Activated T-helper 1 cell treated with anti-CD3 and anti-CD28 coated beads, Interleukin-2, amount 50 U/mL, for 16 hours (primary cell): ENCODE data around the gene SPSB3.
"Not testable (repeated sequence)": the region's sequence is repeated elsewhere in the genome, so short reads cannot be mapped to it uniquely, and the experiment has no call there.

ENCODE experiments used
- DNase-seq, 2 donors: peaks; one replicate each; pipeline ENCODE4 v3.0.0-alpha.2; 2020; ENCODE audit warnings: low read depth in 1 of 2, low spot score in 1 of 2

The SPSB3 gene

DNA sequence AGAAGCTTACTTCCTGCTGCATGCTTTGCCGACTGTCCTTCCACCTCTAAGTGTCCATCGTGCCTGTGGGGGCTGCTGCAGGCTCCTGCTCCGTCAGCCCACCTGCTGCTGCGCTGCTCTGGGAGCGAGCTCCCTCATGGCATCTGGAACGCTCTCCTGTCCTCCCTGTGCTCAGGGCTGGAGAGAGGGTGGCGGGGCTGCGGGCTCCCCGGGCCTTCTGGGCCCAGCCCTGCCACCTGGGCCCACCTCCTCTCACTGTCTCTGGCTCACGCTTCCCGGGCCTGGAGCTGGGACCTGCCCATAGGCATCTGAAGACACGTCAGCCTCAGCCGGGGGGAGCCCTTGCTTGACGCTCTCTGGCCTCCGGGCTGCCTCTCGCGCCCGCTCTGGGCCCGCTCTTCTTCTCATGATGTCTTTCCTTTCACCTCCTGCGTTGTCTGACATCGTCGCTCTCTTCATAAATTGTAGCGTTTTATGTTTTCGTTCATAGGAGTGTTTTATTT, 38.0 kb downstream of the SPSB3 start:
- DNase-seq = no peak

GRCh38 chr16:1743376-1744337, 38.7 kb downstream of the SPSB3 start:
- no peak for DNase-seq

DNA sequence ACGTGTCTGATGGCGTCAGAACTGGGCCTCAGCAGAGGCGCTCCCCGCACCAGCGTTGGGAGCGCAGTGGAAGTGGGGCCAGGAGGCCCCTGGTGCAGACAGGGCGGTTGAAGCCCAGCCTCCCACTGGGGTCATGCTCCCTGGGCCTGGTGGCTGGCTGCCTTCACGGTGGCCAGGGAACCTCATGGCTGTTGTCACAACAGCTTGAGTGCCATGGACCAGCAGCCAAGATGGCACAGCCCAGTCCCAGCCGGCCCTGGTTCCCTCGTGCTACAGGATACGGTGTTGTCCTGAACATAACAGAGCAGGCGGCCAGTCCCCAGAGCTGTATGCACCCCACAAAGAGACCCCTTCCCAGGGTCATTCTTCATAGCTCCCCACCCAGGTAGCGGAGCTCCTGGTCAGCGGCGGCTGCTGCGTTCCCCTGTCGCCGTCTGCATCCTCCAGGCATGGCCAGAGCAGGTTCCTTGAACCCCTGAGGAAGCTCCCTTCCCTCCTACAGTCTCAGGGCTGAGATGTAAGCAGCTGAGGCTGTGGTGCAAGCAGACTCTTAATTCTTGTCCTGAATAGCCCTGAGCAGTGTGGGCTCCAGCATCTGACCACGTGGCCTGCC, 40.7 kb downstream of the SPSB3 start:
- DNase-seq = no peak

DNA sequence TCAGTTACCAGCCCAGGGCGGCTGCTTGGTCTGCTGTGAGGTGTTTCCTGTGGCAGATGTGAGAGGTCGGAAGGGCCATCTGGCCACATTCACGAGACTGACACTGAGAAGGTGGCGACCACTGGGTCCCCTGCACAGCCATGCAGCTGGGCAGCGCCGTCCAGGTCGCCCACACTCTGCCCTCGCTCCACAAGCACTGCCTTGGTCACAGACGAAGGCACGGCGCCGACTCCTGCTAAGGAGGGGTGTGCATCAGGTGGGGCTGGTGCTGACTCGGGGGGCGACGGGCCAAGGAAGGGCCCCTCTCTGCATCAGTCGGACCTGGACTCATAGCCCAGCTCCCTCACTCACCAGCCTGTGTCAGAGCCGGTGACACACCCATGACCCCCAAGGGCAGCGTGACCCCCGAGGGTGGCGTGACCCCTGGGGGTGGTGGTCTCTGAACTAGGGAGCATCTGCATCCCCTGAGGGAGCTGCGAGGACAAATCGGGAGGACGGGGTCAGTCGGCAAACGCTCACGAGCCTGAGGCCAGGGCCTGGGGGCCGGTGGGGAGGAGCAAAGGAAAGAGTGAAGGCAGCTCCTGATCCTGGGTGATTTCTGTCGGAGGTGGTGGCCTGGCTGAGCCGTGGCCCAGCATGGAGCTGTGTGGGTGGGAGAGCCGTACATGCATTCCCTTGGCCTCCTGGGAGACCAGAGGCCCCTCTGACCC, 41.4 kb downstream of the SPSB3 start:
- no peak for DNase-seq

DNA sequence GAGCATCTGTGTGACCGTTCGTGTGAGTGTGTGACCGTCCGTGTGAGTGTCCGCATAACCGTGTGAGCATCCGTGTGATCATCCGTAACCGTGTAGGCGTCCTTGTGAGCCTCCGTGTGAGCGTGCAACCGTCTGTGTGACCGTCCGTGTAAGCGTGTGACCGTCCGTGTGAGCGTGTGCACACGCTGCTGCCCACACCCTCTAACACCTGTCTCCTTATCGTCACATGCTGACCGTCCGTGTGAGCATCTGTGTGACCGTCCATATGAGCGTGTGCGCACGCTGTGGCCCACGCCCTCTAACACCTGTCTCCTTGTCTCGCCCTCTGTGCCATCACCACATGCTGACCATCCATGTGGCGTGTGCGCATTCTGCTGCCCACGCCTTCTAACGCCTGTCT, 42.1 kb downstream of the SPSB3 start:
- no peak for DNase-seq

- no peak for DNase-seq
These were observed 47.6 kb downstream of the SPSB3 start for GRCh38 chr16:1734816-1735215.

DNA sequence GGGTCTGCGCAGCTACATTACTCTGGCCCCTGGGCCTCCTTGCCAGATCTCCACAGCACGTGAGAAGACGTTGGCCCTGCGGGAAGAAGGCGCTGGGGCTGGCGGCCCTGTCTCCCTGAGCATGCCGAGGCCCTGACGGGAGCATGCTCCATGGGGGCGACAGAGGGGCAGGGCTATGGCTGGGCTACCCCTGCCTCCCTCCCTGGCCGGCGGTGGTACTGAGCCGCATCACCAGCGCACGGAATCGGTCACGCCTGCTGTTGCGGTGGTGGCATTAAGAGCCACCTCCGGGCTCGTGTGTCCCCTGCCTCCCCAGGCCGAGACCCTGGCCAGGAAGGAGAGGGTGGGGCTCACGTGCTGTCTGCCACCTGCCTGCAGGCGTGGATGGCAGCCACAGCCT, 48.2 kb downstream of the SPSB3 start:
- no peak for DNase-seq

DNA sequence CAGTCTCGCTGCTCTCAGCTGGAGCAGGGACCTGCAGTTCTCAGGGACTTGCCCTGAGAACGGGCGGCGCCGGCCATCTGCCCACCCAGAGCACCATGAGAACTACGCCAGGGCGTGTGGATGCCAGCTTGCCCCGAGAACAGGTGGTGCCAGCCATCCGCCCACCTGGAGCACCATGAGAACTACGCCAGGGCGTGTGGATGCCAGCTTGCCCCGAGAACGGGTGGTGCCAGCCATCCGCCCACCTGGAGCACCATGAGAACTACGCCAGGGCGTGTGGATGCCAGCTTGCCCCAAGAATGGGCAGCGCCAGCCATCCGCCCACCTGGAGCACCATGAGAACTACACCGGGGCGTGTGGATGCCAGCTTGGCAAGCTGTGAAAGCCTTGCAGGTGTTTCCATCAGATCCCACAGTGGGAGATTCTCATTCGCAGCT, 49.8 kb downstream of the SPSB3 start:
- not testable (repeated sequence) for DNase-seq

- DNase-seq = no peak
These were observed 50.3 kb downstream of the SPSB3 start for GRCh38 chr16:1732071-1732470.

DNA sequence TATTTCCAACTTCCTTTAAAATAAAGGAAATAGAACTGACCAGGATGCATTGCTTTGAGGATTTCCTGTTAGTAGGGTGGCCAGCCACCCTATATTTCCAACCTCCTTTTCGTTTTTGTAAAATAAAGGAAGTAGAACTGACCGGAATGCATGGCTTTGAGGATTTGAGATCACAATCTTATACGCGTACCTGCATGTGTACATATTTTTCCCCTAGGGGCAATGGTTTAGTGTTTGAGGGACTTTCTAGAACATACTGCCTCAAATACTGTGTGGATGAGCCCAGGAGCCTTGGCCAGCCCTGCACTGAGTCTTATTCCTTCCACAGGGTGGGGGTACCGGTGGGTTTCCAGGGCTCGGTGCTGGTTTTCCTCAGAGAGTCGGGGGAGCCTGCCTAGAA, 50.8 kb downstream of the SPSB3 start:
- no peak for DNase-seq

DNA sequence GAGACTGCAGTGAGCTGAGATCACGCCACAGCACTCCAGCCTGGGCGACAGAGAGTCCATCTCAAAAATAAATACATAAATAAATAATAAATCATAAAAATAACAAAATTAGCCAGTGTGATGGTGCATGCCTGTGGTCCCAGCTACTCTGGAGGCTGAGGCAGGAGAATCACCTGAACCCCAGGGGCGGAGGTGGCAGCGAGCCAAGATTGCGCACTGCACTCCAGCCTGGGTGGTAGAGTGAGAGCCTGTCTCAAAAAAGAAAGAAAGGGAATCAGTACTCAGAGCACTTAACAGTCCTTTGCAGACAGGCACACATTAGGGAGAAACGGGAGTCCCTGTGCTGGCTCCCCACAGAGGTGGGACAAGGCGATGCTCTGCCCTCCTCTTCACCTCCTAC, 51.3 kb downstream of the SPSB3 start:
- no peak for DNase-seq

DNA sequence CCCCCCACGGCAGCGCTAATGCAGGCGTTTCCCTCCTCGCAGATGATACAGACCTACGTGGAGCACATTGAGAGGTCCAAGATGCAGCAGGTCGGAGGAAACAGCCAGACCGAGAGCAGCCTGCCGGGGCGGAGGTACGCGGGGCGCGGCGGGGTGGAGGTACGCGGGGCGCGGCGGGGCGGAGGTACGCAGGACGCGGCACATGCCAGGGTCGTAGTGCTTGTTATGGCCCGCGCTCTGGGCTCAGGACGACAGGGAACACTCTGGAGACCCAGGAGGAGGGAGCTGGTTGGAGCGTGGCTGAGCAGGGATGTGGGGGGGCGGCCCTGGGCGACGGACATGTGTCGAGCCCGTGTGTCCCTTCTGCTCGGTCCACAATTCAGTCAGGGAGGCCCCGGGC, 52.9 kb downstream of the SPSB3 start:
- no peak for DNase-seq

DNA sequence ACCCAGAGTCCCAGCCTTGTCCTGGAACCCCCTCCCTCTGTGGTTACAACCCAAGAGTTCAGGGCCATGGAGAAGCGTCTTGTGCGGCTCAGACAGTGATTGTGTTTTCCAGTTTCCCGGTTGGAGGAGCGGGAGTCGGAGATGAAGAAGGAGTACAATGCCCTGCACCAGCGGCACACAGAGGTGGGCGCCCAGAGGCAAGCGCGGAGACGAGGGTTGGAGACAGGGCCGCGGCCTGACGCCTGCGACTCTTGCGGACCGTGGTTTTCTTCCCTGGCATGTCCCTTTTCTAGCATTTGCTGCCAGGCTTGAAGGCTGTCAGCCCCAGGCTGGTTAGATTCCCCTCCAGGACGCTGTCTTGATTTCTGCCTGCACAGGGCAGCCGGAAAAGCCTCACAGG, 53.3 kb downstream of the SPSB3 start:
- no peak for DNase-seq

DNA sequence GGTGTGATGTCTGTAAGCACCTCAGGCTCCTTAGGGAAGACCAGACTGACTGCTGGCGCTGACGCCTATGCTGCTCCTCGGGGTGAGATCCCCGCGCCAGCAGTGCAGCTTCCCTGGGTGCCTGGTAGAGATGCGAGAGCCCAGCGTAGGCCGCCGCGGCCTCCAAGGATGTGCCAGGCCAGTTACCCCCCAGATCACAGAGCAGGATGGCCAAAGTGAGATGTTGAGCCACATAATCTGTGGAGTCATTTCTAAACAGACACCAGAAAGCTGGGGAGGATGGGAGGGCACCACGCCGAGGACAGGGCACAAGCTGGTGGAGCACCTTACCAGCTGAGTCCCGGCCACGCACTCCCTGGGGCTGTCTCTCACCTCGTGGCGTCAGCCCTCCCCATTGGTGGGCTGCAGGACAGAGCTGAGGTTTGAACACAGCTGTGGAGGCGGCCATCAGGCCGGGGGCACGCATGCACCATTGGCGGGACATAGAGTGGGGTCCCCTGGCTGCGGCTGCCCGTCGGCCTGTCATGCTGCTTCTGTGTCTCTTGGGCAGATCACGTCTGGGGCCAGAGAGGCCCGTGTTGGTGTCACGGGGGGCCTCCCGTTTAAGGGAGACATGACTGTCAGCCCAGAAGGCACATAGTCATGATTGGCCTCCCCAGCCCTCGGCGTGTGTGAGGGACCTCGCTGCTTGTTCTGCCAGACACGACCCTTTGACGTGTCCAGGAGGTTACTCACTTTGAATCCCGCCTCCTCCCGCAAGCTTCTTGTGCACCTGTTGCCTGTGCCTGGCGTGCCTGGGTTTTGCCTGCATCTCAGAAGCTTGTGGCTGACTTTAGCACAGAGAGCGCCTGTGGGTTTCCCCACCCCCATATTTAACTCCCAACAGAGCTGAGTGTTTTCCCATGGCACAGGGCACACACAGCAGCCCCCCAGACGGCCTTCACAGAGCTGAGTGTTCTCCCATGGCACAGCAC, 54.4 kb downstream of the SPSB3 start:
- DNase-seq = no peak
